T-cell (primary cell): ENCODE measurements around the gene FSD1. TPM values are rescaled to one million over a fixed set of nuclear protein-coding genes. Genes with fewer than 3 reads are reported as not detected.

Experiments used
- ATAC-seq, 4 experiments: fragments of 200-7000 bp in 3 of 4; fragments of 150-1000 bp in 1 of 4; cut with Tn5 transposase; replicated peaks in 1 of 4; 1 replicate in 3 of 4; 2 replicates in 1 of 4; pipeline ENCODE4 v1.10.0; 2021; ENCODE audit warnings: moderate library complexity in 3 of 4, mild to moderate bottlenecking in 2 of 4, moderate number of reproducible peaks in 1 of 4
- CTCF ChIA-PET, 2 donors: fragments of 300-600 bp; sonication (Branson Sonifier 250); formaldehyde crosslinking; loops; one replicate each; lab custom pipeline; 2022; ENCODE audit warnings: antibody characterized with exemption in 2 of 2; lab: Charles Lee
- POLR2A ChIA-PET, 2 donors: fragments of 300-600 bp; sonication (Branson Sonifier 250); formaldehyde crosslinking; loops; one replicate each; lab custom pipeline; 2022; ENCODE audit warnings: antibody characterized with exemption in 2 of 2; lab: Charles Lee
- DNase-seq, 35 experiments: peaks; one replicate each; pipeline versions ENCODE4 v3.0.0 to v3.0.0-alpha.2; 2013 to 2023
- H3K27ac ChIP-seq: one replicate; pipeline ENCODE4 v1.5.1; 2013; ENCODE audit warnings: low read length
- H3K27me3 ChIP-seq, 2 experiments: replicated peaks in 1 of 2; 1 replicate in 1 of 2; 2 replicates in 1 of 2; pipeline versions ENCODE4 v1.6.1 to v1.7.0; 2013; ENCODE audit warnings: low read length in 1 of 2, mixed read lengths in 1 of 2; ENCODE audit not compliant: control insufficient read depth in 2 of 2, insufficient read depth in 2 of 2; ENCODE audit errors: extremely low read depth in 1 of 2
- H3K36me3 ChIP-seq, 2 donors: 1 replicate in 1 of 2; 2 replicates in 1 of 2; pipeline versions ENCODE4 v1.6.1 to v1.7.0; 2013; ENCODE audit warnings: low read length in 1 of 2; ENCODE audit not compliant: control insufficient read depth in 2 of 2, insufficient read depth in 1 of 2; ENCODE audit errors: extremely low read depth in 1 of 2
- H3K4me1 ChIP-seq, 2 experiments: 1 replicate in 1 of 2; 2 replicates in 1 of 2; pipeline versions ENCODE4 v1.6.1 to v1.7.0; 2013; ENCODE audit warnings: low read length in 2 of 2, mixed read lengths in 1 of 2; ENCODE audit not compliant: insufficient read depth in 2 of 2, control insufficient read depth in 1 of 2; ENCODE audit errors: extremely low read depth in 1 of 2
- H3K4me3 ChIP-seq, 2 donors: 1 replicate in 1 of 2; 2 replicates in 1 of 2; pipeline versions ENCODE4 v1.5.1 to v1.7.0; 2013; ENCODE audit warnings: mild to moderate bottlenecking in 2 of 2, low read length in 1 of 2, moderate library complexity in 1 of 2; ENCODE audit not compliant: control insufficient read depth in 1 of 2; ENCODE audit errors: extremely low read depth in 1 of 2
- H3K9me3 ChIP-seq: 2 replicates; pipeline ENCODE4 v1.7.0; 2013
- H3K27ac Mint-ChIP-seq, 2 donors: one replicate each; pipeline ENCODE4 v1.8.0; 2020 to 2021; ENCODE audit warnings: mild to moderate bottlenecking in 2 of 2, mixed read lengths in 2 of 2
- H3K27me3 Mint-ChIP-seq, 2 donors: one replicate each; pipeline ENCODE4 v1.8.0; 2021 to 2022; ENCODE audit warnings: mixed read lengths in 2 of 2
- H3K36me3 Mint-ChIP-seq: one replicate; pipeline ENCODE4 v1.8.0; 2021; ENCODE audit warnings: mixed read lengths
- H3K4me1 Mint-ChIP-seq, 3 donors: one replicate each; pipeline ENCODE4 v1.8.0; 2020 to 2022; ENCODE audit warnings: mixed read lengths in 3 of 3, mild to moderate bottlenecking in 1 of 3
- H3K4me3 Mint-ChIP-seq, 3 donors: one replicate each; pipeline ENCODE4 v1.8.0; 2020 to 2022; ENCODE audit warnings: mild to moderate bottlenecking in 3 of 3, mixed read lengths in 3 of 3, moderate library complexity in 3 of 3
- H3K9me3 Mint-ChIP-seq, 3 donors: one replicate each; pipeline ENCODE4 v1.8.0; 2020 to 2022; ENCODE audit warnings: mixed read lengths in 3 of 3
- WGBS: methylation state at CpG from one replicate; pipeline ENCODE4 v1.1.5; 2013; ENCODE audit warnings: missing lambda C conversion rate; ENCODE audit not compliant: insufficient coverage; 5-methylcytosine and 5-hydroxymethylcytosine counted together
- total RNA-seq, 35 experiments: library from RNA in 6 of 35; stranded (reverse) in 6 of 35; fragments of 120-200 nt in 1 of 35; gene quantifications; one replicate each; pipeline versions ENCODE4 v1.2.1 to v1.2.4 and lab custom pipeline; 2013 to 2026

The FSD1 gene
- total RNA-seq, 5 donors from 2014 or later (not counting 1 experiment from before 2014, with no cell fraction given), result 2.8 to 4.1 (median 3.4) TPM

DNA sequence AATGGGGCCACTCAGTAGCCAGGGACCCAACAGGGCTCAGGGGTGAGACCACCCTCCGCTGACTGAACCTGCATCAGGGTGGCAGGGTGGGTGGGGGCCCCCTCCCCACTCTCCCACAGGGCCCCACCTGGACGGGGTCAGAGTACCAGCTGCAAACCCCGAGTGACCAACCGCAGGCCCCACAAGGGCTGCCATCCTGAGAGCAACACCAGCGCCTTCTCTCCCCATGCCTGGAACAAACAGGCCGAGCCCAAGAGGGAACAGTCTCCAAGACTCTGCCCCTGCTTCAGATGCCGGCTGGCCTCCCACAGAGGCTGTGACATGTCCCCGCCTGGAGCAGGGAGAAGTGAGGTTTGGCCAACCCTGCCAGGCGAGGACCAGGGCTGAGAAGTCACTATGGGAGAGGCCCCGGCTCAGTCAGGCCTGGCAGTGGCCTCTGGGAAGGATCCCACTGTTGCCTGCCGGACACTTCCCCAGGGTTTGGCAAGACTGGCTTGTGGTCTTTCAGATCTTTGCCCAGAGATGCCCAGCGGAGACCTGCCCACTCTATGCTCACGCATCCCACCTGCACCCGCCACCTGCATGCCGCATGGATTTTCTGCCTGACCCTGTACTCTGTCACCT, 66.1 kb downstream of the FSD1 start:
- peak overlapping the region; percentile 51 to 54 for H3K4me3 ChIP-seq
- WGBS, result 84% methylated on average over 13 of the region's 15 CpGs
- no peak for ATAC-seq
- Mint-ChIP-seq H3K27me3 (no peaks in the 10 kb centered on the region), H3K9me3 (no peaks in the 10 kb centered on the region), H3K4me3 (peak overlapping the region; percentile 17 to 88 (median 83)), H3K4me1 (peaks cover 42 to 59% (median 43%) of the 10 kb centered on the region in 3 donors), H3K27ac (peak overlapping the region; percentile 95 to 96), H3K36me3 (peaks cover 5% of the 10 kb centered on the region)
- no peak for DNase-seq
- CTCF ChIA-PET, result interaction anchor here in 1 of 2 donors (0.7 to 1.4 kb wide), 3 partner anchors 28 to 31 kb away, joined by 5 to 8 read pairs (median 5); partner anchors contain the start of gene CHAF1A
- H3K36me3 ChIP-seq, result peaks cover 3 to 15% of the 10 kb centered on the region in 2 donors
- H3K9me3 ChIP-seq, result no peaks in the 10 kb centered on the region
- H3K4me1 ChIP-seq, result peaks cover 16 to 81% of the 10 kb centered on the region in 2 experiments
- no peaks in the 10 kb centered on the region for H3K27me3 ChIP-seq
- H3K27ac ChIP-seq, result peak overlapping the region; percentile 74
- POLR2A ChIA-PET, result interaction anchor here in 1 of 2 donors (0.6 kb wide), 1 partner anchor 383 kb away, joined by 8 read pairs; no protein-coding TSS in a partner anchor

GRCh38 chr19:4371247-4372164, 67.1 kb downstream of the FSD1 start:
- CTCF ChIA-PET, result no interaction called here
- peaks cover 4% of the 10 kb centered on the region for H3K36me3 Mint-ChIP-seq
- H3K27me3 Mint-ChIP-seq, result no peaks in the 10 kb centered on the region
- no peaks in the 10 kb centered on the region for H3K9me3 Mint-ChIP-seq
- peak overlapping the region; percentile 74 to 95 for H3K27ac Mint-ChIP-seq
- H3K4me1 ChIP-seq, result peaks cover 16 to 91% of the 10 kb centered on the region in 2 experiments
- no peaks in the 10 kb centered on the region for H3K27me3 ChIP-seq
- H3K36me3 ChIP-seq, result peaks cover 3 to 7% of the 10 kb centered on the region in 2 donors
- POLR2A ChIA-PET, result interaction anchor here in 1 of 2 donors (0.5 kb wide), 1 partner anchor 93 kb away, joined by 6 read pairs; no protein-coding TSS in a partner anchor
- H3K9me3 ChIP-seq, result no peaks in the 10 kb centered on the region
- 95% methylated on average over 26 of the region's 31 CpGs for WGBS
- ATAC-seq (no peak), DNase-seq (no peak)
- peaks cover 48 to 69% (median 50%) of the 10 kb centered on the region in 3 donors for H3K4me1 Mint-ChIP-seq
- H3K4me3 Mint-ChIP-seq, result peak overlapping the region; percentile 17 to 88 (median 25)
- no peak overlapping the region for H3K4me3 ChIP-seq
- peak overlapping the region; percentile 74 for H3K27ac ChIP-seq

- Mint-ChIP-seq H3K9me3 (no peaks in the 10 kb centered on the region), H3K27ac (peak overlapping the region; percentile 19 to 28), H3K27me3 (no peaks in the 10 kb centered on the region), H3K4me3 (peak overlapping the region in 1 of 3 donors; percentile 10), H3K36me3 (no peaks in the 10 kb centered on the region), H3K4me1 (peaks cover 53 to 75% (median 58%) of the 10 kb centered on the region in 3 donors)
- H3K9me3 ChIP-seq, result no peaks in the 10 kb centered on the region
- H3K36me3 ChIP-seq, result peaks cover 0 to 7% of the 10 kb centered on the region in 2 donors
- H3K27ac ChIP-seq, result no peak overlapping the region
- WGBS, result 94% methylated on average over 18 of the region's 22 CpGs
- CTCF ChIA-PET, result no interaction called here
- H3K27me3 ChIP-seq, result no peaks in the 10 kb centered on the region
- H3K4me1 ChIP-seq, result peaks cover 16 to 100% of the 10 kb centered on the region in 2 experiments
- DNase-seq (no peak), ATAC-seq (no peak)
- no peak overlapping the region for H3K4me3 ChIP-seq
- POLR2A ChIA-PET, result interaction anchor here in 1 of 2 donors (0.5 kb wide), 1 partner anchor 92 kb away, joined by 6 read pairs; no protein-coding TSS in a partner anchor
Observed at GRCh38 chr19:4372165-4373012, 68.0 kb downstream of the FSD1 start.

DNA sequence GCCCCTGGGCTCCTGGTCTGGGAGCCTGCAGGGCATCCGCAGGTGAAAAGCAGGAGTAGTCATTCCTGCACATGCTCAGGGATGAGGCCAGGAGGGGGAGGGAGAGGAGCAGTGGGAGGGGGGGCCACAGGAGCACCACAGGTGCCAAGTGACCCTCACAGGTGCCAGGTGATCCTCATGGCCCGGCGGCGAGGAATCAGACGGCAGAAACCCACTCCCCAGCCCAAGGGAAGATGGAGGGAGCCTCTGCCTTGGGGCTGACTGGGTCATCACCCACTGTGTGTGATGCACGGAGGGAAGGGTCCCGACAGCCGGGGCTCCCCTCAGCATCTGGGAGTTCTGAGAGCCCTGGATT, 68.6 kb downstream of the FSD1 start:
- H3K4me1 Mint-ChIP-seq, result peaks cover 49 to 76% (median 59%) of the 10 kb centered on the region in 3 donors
- no peaks in the 10 kb centered on the region for H3K9me3 ChIP-seq
- 88% methylated on average over 1 of the region's 8 CpGs for WGBS
- no peaks in the 10 kb centered on the region for H3K27me3 ChIP-seq
- no peaks in the 10 kb centered on the region for H3K9me3 Mint-ChIP-seq
- no peak overlapping the region for H3K27ac ChIP-seq
- H3K4me3 Mint-ChIP-seq, result no peak overlapping the region
- no peaks in the 10 kb centered on the region for H3K36me3 Mint-ChIP-seq
- H3K27ac Mint-ChIP-seq, result no peak overlapping the region
- peaks cover 0 to 9% of the 10 kb centered on the region in 2 donors for H3K36me3 ChIP-seq
- no peak for ATAC-seq
- no peaks in the 10 kb centered on the region for H3K27me3 Mint-ChIP-seq
- POLR2A ChIA-PET, result no interaction called here
- no peak overlapping the region for H3K4me3 ChIP-seq
- CTCF ChIA-PET, result no interaction called here
- peaks cover 16 to 100% of the 10 kb centered on the region in 2 experiments for H3K4me1 ChIP-seq
- no peak for DNase-seq

Other genes with a start within 250 kb of the FSD1 start
- 10 to 100 TPM; 43.6 to 85.7 (median 81.8) TPM for gene ZBTB7A, start 237.7 kb upstream of the FSD1 start, total RNA-seq
- gene MAP2K2, start 180.5 kb upstream of the FSD1 start, total RNA-seq, result 100 to 1,000 TPM; 101 to 152 (median 141) TPM
- under 1 TPM in 1 of 5 donors, not detected in 4; 0.16 TPM for gene CREB3L3, start 151.0 kb upstream of the FSD1 start, total RNA-seq
- 10 to 100 TPM; 19.9 to 35.7 (median 30.0) TPM for gene SIRT6, start 122.0 kb upstream of the FSD1 start, total RNA-seq
- gene ANKRD24, start 121.9 kb upstream of the FSD1 start, total RNA-seq, result 1 to 10 TPM in 3 of 5 donors, under 1 TPM in 2; 0.79 to 2.2 (median 1.3) TPM
- under 1 TPM in 3 of 5 donors, not detected in 2; 0.38 to 0.92 (median 0.79) TPM for gene EBI3, start 75.1 kb upstream of the FSD1 start, total RNA-seq
- 10 to 100 TPM; 28.4 to 37.4 (median 35.2) TPM for gene YJU2, start 57.5 kb upstream of the FSD1 start, total RNA-seq
- gene SHD, start 25.3 kb upstream of the FSD1 start, total RNA-seq, result under 1 TPM in 1 of 5 donors, not detected in 4; 0.19 TPM
- gene TMIGD2, start 2.2 kb upstream of the FSD1 start, total RNA-seq, result 10 to 100 TPM; 13.5 to 44.0 (median 32.4) TPM
- gene STAP2, start 34.2 kb downstream of the FSD1 start, total RNA-seq, result 1 to 10 TPM; 2.3 to 3.7 (median 2.9) TPM
- 10 to 100 TPM; 10.7 to 27.3 (median 22.6) TPM for gene MPND, start 39.0 kb downstream of the FSD1 start, total RNA-seq
- 10 to 100 TPM; 38.8 to 51.5 (median 45.7) TPM for gene SH3GL1, start 95.9 kb downstream of the FSD1 start, total RNA-seq
- gene CHAF1A, start 98.0 kb downstream of the FSD1 start, total RNA-seq, result 10 to 100 TPM; 14.4 to 27.3 (median 16.5) TPM
- 10 to 100 TPM; 49.7 to 86.4 (median 76.5) TPM for gene UBXN6, start 153.2 kb downstream of the FSD1 start, total RNA-seq
- 10 to 100 TPM; 24.9 to 41.8 (median 39.4) TPM for gene HDGFL2, start 167.7 kb downstream of the FSD1 start, total RNA-seq
- gene PLIN4, start 213.9 kb downstream of the FSD1 start, total RNA-seq, result under 1 TPM in 3 of 5 donors, not detected in 2; 0.06 to 0.16 (median 0.15) TPM
- gene PLIN5, start 230.6 kb downstream of the FSD1 start, total RNA-seq, result 1 to 10 TPM in 2 of 5 donors, under 1 TPM in 3; 0.14 to 2.3 (median 0.99) TPM
- gene LRG1, start 235.4 kb downstream of the FSD1 start, total RNA-seq, result under 1 TPM in 3 of 5 donors, not detected in 2; 0.13 to 0.32 (median 0.19) TPM